ENCODE results near the gene HIVEP1.

GRCh38 chr6:12160326-12160725, 148.2 kb downstream of the HIVEP1 start:
- TF ChIP-seq NFIC (IDR thresholded peaks at IDR 0.05; ENCODE audit: borderline replicate concordance) (no peak), EP300 (IDR thresholded peaks at IDR 0.05; ENCODE audit: borderline replicate concordance in 1 of 2, low read depth in 1 of 2, low read length in 1 of 2) (no peak), CTCF (IDR thresholded peaks at IDR 0.05) (no peak), ZBTB33 (IDR thresholded peaks at IDR 0.05; ENCODE audit: borderline replicate concordance, low read depth) (no peak), POLR2AphosphoS5 (IDR thresholded peaks at IDR 0.05; ENCODE audit: low read depth, low read length) (no peak), SMC3 (IDR thresholded peaks at IDR 0.05; ENCODE audit: low read depth, low read length) (no peak), USF2 (IDR thresholded peaks at IDR 0.05; ENCODE audit: borderline replicate concordance, low read depth, low read length) (no peak), FOXJ3 (CRISPR knock-in tag; IDR thresholded peaks at IDR 0.05) (no peak)

Measured in SK-N-SH (cell line).